HG03521 (cell line): ENCODE results near the gene CD34.
"Not testable (repeated sequence)": the region's sequence is repeated elsewhere in the genome, so short reads cannot be mapped to it uniquely, and the experiment has no call there.

Experiments
- ATAC-seq: cut with Tn5 transposase; IDR thresholded peaks from one replicate; pipeline ENCODE4 v1.9.1; 2021; ENCODE audit warnings: mild to moderate bottlenecking, moderate library complexity; ENCODE audit not compliant: unreplicated experiment

The CD34 gene

GRCh38 chr1:207933205-207933800 lies 22.4 kb upstream of the CD34 start:
- ATAC-seq, result no peak

GRCh38 chr1:207926984-207927383 lies 16.1 kb upstream of the CD34 start:
- no peak for ATAC-seq

- not testable (repeated sequence) for ATAC-seq
Observed at GRCh38 chr1:207925969-207926368, 15.0 kb upstream of the CD34 start.

- ATAC-seq, result no peak
Observed at GRCh38 chr1:207925210-207925609, 14.3 kb upstream of the CD34 start.

GRCh38 chr1:207923561-207923960 lies 12.6 kb upstream of the CD34 start:
- no peak for ATAC-seq

GRCh38 chr1:207923121-207923520 lies 12.2 kb upstream of the CD34 start:
- no peak for ATAC-seq

- ATAC-seq, result no peak
Observed at GRCh38 chr1:207922554-207922953, 11.6 kb upstream of the CD34 start.

GRCh38 chr1:207921321-207921720 lies 10.4 kb upstream of the CD34 start:
- no peak for ATAC-seq

GRCh38 chr1:207920444-207921021 lies 9.6 kb upstream of the CD34 start:
- ATAC-seq, result no peak

- no peak for ATAC-seq
Observed at GRCh38 chr1:207919523-207920170, 8.7 kb upstream of the CD34 start.

- no peak for ATAC-seq
Observed at GRCh38 chr1:207918581-207918980, 7.7 kb upstream of the CD34 start.

- ATAC-seq, result no peak
Observed at GRCh38 chr1:207918011-207918410, 7.1 kb upstream of the CD34 start.

- ATAC-seq, result no peak
Observed at GRCh38 chr1:207917080-207917479, 6.2 kb upstream of the CD34 start.

GRCh38 chr1:207913951-207914350 lies 3.0 kb upstream of the CD34 start:
- ATAC-seq, result no peak

- no peak for ATAC-seq
Observed at GRCh38 chr1:207911856-207912760, 1.2 kb upstream of the CD34 start.

- no peak for ATAC-seq
Observed at GRCh38 chr1:207909687-207910086, 1.2 kb downstream of the CD34 start.

- no peak for ATAC-seq
Observed at GRCh38 chr1:207908107-207908734, 2.7 kb downstream of the CD34 start.

GRCh38 chr1:207904391-207904790 lies 6.5 kb downstream of the CD34 start:
- no peak for ATAC-seq

- ATAC-seq, result no peak
Observed at GRCh38 chr1:207903767-207904166, 7.2 kb downstream of the CD34 start.

- no peak for ATAC-seq
Observed at GRCh38 chr1:207903053-207903452, 7.9 kb downstream of the CD34 start.

GRCh38 chr1:207902566-207902965 lies 8.4 kb downstream of the CD34 start:
- no peak for ATAC-seq
